ENCODE measurements around the gene PCLO.

DNA sequence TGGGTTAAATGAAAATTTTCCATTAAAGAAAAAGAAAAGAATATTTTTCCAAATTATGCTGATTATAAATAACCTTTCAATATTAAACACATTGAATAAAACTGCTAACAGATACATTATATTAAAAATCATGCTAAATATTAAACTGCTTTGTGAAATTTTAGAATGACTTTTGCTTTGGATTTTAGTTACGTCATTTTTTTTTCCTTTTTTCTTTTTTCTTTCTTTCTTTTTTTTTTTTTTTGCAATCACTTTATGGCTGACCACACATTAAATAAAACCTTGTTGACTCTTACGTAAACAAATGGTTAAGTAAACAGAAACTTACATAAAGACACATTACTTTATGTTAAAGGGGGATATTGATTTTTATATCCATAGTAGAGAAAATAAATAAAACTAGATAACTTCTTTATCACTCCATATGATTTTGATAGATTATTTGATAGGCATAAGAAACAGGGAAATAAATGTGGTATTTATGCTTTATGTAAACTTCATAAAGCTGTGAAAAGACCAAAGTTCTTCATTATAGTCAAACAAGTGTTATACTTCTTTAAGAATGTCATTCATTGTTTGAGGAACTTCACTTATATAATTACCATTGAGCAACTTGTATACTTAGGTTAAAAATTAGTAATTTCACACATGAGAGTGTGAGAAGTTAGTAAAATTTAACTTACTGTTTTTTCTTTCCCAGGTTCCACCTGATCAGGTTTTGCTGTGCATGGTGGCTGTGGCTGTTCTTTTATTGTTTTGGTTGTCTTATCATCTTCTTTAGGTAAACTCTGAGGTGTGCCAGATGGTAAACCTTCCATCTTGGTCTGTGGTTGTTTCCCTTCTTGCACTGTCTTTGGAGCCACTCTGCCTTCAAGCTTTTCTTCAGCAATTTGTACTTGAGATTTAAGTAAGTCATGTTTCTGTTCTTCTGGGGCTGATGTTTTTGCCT, 197.3 kb downstream of the PCLO start:
- TF ChIP-seq EZH2 (IDR thresholded peaks at IDR 0.05; ENCODE audit: borderline replicate concordance, low read length), result no peak
- TF ChIP-seq CTCF (conservative IDR thresholded peaks at IDR 0.05 in 1 of 2, IDR thresholded peaks at IDR 0.05 in 1 of 2; ENCODE audit: extremely low read depth in 1 of 2, insufficient read depth in 1 of 2, low read depth in 1 of 2, low read length in 2 of 2), result no peak

Measured in mammary epithelial cell (primary cell).